Mesenchymal stem cell (in vitro differentiated cells and primary cell): ENCODE results near the gene FASTKD1.
"Not testable (repeated sequence)": the region's sequence is repeated elsewhere in the genome, so short reads cannot be mapped to it uniquely, and the experiment has no call there.

Experiments used
- DNase-seq: peaks from one replicate; pipeline ENCODE4 v3.0.0-alpha.2; 2013
- H2AFZ ChIP-seq: one replicate; pipeline ENCODE4 v1.6.1; 2013; ENCODE audit warnings: low read depth, mild to moderate bottlenecking, control low read depth, inconsistent platforms, low read length, moderate library complexity
- H2AK5ac ChIP-seq: 2 replicates; pipeline ENCODE4 v1.6.1; 2013; ENCODE audit warnings: low read length, moderate library complexity, mild to moderate bottlenecking, inconsistent platforms; ENCODE audit not compliant: severe bottlenecking
- H2BK120ac ChIP-seq: one replicate; pipeline ENCODE4 v1.6.1; 2013; ENCODE audit warnings: low read depth, mild to moderate bottlenecking, inconsistent platforms, low read length, moderate library complexity
- H2BK12ac ChIP-seq, 2 experiments: one replicate each; pipeline ENCODE4 v1.6.1; 2013; ENCODE audit warnings: inconsistent platforms in 2 of 2, low read length in 2 of 2, mild to moderate bottlenecking in 2 of 2, moderate library complexity in 2 of 2, control low read depth in 1 of 2
- H2BK15ac ChIP-seq: one replicate; pipeline ENCODE4 v1.6.1; 2013; ENCODE audit warnings: mild to moderate bottlenecking, low read depth, inconsistent platforms; ENCODE audit not compliant: poor library complexity, severe bottlenecking
- H2BK5ac ChIP-seq: 2 replicates; pipeline ENCODE4 v1.6.1; 2013; ENCODE audit warnings: low read depth, mild to moderate bottlenecking, low read length, control low read depth, inconsistent platforms; ENCODE audit not compliant: poor library complexity, severe bottlenecking
- H3K14ac ChIP-seq, 2 experiments: one replicate each; pipeline ENCODE4 v1.6.1; 2013; ENCODE audit warnings: inconsistent platforms in 2 of 2, low read length in 2 of 2, control low read depth in 1 of 2, mild to moderate bottlenecking in 1 of 2, moderate library complexity in 1 of 2
- H3K18ac ChIP-seq, 2 experiments: one replicate each; pipeline ENCODE4 v1.6.1; 2013; ENCODE audit warnings: inconsistent platforms in 2 of 2, low read length in 2 of 2, control low read depth in 1 of 2, low read depth in 1 of 2, mild to moderate bottlenecking in 1 of 2
- H3K23ac ChIP-seq, 2 experiments: one replicate each; pipeline ENCODE4 v1.6.1; 2013; ENCODE audit warnings: inconsistent platforms in 2 of 2, low read length in 2 of 2, mild to moderate bottlenecking in 2 of 2, moderate library complexity in 2 of 2, control low read depth in 1 of 2
- H3K27ac ChIP-seq: 2 replicates; pipeline ENCODE4 v1.5.1; 2013; ENCODE audit warnings: mild to moderate bottlenecking, moderate library complexity, low read length, control low read depth, inconsistent platforms; ENCODE audit not compliant: poor library complexity, severe bottlenecking
- H3K27me3 ChIP-seq, 2 experiments: 2 replicates each; pipeline versions ENCODE4 v1.6.1 to v1.7.0; 2013; ENCODE audit warnings: low read length in 2 of 2, mild to moderate bottlenecking in 2 of 2, moderate library complexity in 2 of 2, control low read depth in 1 of 2, inconsistent platforms in 1 of 2; ENCODE audit not compliant: control insufficient read depth in 1 of 2, insufficient read depth in 1 of 2
- H3K36me3 ChIP-seq, 2 experiments: 2 replicates each; pipeline versions ENCODE4 v1.6.1 to v1.7.0; 2013; ENCODE audit warnings: low read length in 2 of 2, control low read depth in 1 of 2, inconsistent platforms in 1 of 2, low read depth in 1 of 2, mild to moderate bottlenecking in 1 of 2; ENCODE audit not compliant: insufficient read depth in 2 of 2, control insufficient read depth in 1 of 2
- H3K4ac ChIP-seq, 2 experiments: one replicate each; pipeline ENCODE4 v1.6.1; 2013; ENCODE audit warnings: inconsistent platforms in 2 of 2, low read length in 2 of 2, mild to moderate bottlenecking in 2 of 2, moderate library complexity in 2 of 2, control low read depth in 1 of 2, low read depth in 1 of 2
- H3K4me1 ChIP-seq: 2 replicates; pipeline ENCODE4 v1.6.1; 2013; ENCODE audit warnings: low read depth, low read length, control low read depth; ENCODE audit not compliant: control insufficient read depth, insufficient read depth
- H3K4me2 ChIP-seq: 2 replicates; pipeline ENCODE4 v1.6.1; 2013; ENCODE audit warnings: low read length, mild to moderate bottlenecking, inconsistent platforms; ENCODE audit not compliant: poor library complexity, severe bottlenecking
- H3K4me3 ChIP-seq, 2 experiments: 2 replicates each; pipeline versions ENCODE4 v1.5.1 to v1.7.0; 2013; ENCODE audit warnings: low read length in 2 of 2, mild to moderate bottlenecking in 2 of 2, control low read depth in 1 of 2, low read depth in 1 of 2; ENCODE audit not compliant: insufficient read depth in 1 of 2
- H3K79me1 ChIP-seq: replicated peaks from 2 replicates; pipeline ENCODE4 v1.6.1; 2013; ENCODE audit warnings: mild to moderate bottlenecking, control low read depth, low read length, inconsistent platforms; ENCODE audit not compliant: poor library complexity, severe bottlenecking
- H3K9ac ChIP-seq: 2 replicates; pipeline ENCODE4 v1.7.0; 2013; ENCODE audit warnings: mild to moderate bottlenecking, low read length, moderate library complexity
- H3K9me3 ChIP-seq: 2 replicates; pipeline ENCODE4 v1.7.0; 2013; ENCODE audit warnings: mild to moderate bottlenecking, low read length; ENCODE audit not compliant: control insufficient read depth
- H4K8ac ChIP-seq: one replicate; pipeline ENCODE4 v1.6.1; 2013; ENCODE audit warnings: inconsistent platforms, mild to moderate bottlenecking, low read length, moderate library complexity
- H4K91ac ChIP-seq: one replicate; pipeline ENCODE4 v1.6.1; 2013; ENCODE audit warnings: mild to moderate bottlenecking, low read length, inconsistent platforms
- WGBS: methylation state at CpG from one replicate; pipeline ENCODE4 v1.1.7; 2013; ENCODE audit warnings: mixed read lengths; 5-methylcytosine and 5-hydroxymethylcytosine counted together

Gene FASTKD1

GRCh38 chr2:169546756-169547155 is 26.9 kb downstream of the FASTKD1 start:
- no peak overlapping the region for H2BK5ac ChIP-seq
- H3K4me3 ChIP-seq, result no peak overlapping the region
- 100% methylated on average over 2 of the region's 2 CpGs for WGBS
- H2BK120ac ChIP-seq, result no peak overlapping the region
- no peak overlapping the region for H4K8ac ChIP-seq
- no peak overlapping the region for H2AFZ ChIP-seq
- H2BK15ac ChIP-seq, result no peak overlapping the region
- H3K4ac ChIP-seq, result no peak overlapping the region
- H3K79me1 ChIP-seq, result peaks cover 3% of the 10 kb centered on the region
- no peak for DNase-seq
- H3K18ac ChIP-seq, result no peak overlapping the region
- no peaks in the 10 kb centered on the region for H3K27me3 ChIP-seq
- H3K4me2 ChIP-seq, result no peak overlapping the region
- H4K91ac ChIP-seq, result no peak overlapping the region
- H3K23ac ChIP-seq, result no peak overlapping the region
- H3K9ac ChIP-seq, result no peak overlapping the region
- H3K27ac ChIP-seq, result no peak overlapping the region
- no peaks in the 10 kb centered on the region for H3K4me1 ChIP-seq
- H3K9me3 ChIP-seq, result no peaks in the 10 kb centered on the region
- H2BK12ac ChIP-seq, result no peak overlapping the region
- peaks cover 6 to 10% of the 10 kb centered on the region in 2 experiments for H3K36me3 ChIP-seq
- H2AK5ac ChIP-seq, result no peak overlapping the region
- H3K14ac ChIP-seq, result no peak overlapping the region

DNA sequence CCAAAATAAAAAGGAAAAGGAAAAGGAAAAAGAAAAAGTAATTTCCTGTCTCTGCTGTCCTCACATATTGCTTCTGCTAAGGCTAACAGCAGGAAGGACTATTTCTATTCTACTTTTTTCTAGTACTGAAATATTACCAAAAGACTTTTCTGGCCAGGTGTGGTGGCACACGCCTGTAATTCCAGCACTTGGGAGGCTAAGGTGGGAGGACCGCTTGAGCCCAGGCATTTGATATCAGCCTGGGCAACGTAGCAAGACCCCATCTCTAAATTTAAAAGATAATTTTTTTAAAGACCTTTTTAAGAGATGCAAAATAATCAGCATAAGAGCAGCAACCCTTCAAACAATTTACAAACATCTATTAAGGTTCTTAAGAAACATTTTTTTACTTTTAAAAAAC is 31.2 kb downstream of the FASTKD1 start:
- no peak overlapping the region for H3K4me3 ChIP-seq
- H3K9me3 ChIP-seq, result no peaks in the 10 kb centered on the region
- H3K36me3 ChIP-seq, result peaks cover 3 to 16% of the 10 kb centered on the region in 2 experiments
- no peak overlapping the region for H3K4me2 ChIP-seq
- no peak overlapping the region for H2BK120ac ChIP-seq
- peaks cover 3% of the 10 kb centered on the region for H3K79me1 ChIP-seq
- H3K4me1 ChIP-seq, result no peaks in the 10 kb centered on the region
- no peak for DNase-seq
- no peak overlapping the region for H3K4ac ChIP-seq
- H2BK15ac ChIP-seq, result no peak overlapping the region
- H3K9ac ChIP-seq, result no peak overlapping the region
- no peak overlapping the region for H3K18ac ChIP-seq
- no peak overlapping the region for H2AK5ac ChIP-seq
- H2BK5ac ChIP-seq, result no peak overlapping the region
- H3K27ac ChIP-seq, result no peak overlapping the region
- H2BK12ac ChIP-seq, result no peak overlapping the region
- H2AFZ ChIP-seq, result no peak overlapping the region
- H4K8ac ChIP-seq, result no peak overlapping the region
- no peaks in the 10 kb centered on the region for H3K27me3 ChIP-seq
- H3K23ac ChIP-seq, result no peak overlapping the region
- H3K14ac ChIP-seq, result no peak overlapping the region
- H4K91ac ChIP-seq, result no peak overlapping the region
- 92% methylated on average over 3 of the region's 3 CpGs for WGBS

DNA sequence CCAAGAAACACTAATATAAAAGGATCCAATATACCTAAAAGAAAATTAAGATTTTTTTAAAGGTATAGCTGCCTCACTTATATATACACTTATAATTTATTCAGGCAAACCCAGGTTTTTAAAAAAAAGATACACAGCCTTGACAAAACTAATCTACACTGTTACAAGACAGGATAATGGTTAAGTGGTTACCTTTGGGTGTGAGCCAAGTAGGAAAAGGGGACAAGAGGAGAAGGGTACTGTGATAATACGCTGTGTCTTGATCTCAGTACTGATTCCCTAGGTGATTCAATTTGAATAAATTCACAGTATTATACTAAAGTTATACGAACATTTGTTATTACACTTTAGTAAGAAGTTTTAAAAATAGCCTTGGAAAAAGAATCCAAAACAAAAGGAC is 33.5 kb downstream of the FASTKD1 start:
- WGBS, result no CpG with 5 or more reads among the region's 2 CpGs
- no peak overlapping the region for H3K14ac ChIP-seq

GRCh38 chr2:169539460-169539859 is 34.2 kb downstream of the FASTKD1 start:
- not testable (repeated sequence) for H2BK120ac ChIP-seq, H3K23ac ChIP-seq, H3K27me3 ChIP-seq, DNase-seq, H2BK12ac ChIP-seq, H3K4me2 ChIP-seq, H4K91ac ChIP-seq, H3K14ac ChIP-seq, H3K27ac ChIP-seq, H2AFZ ChIP-seq, H2BK5ac ChIP-seq, H3K9ac ChIP-seq, H3K4me1 ChIP-seq, H3K4ac ChIP-seq, H2AK5ac ChIP-seq, H3K18ac ChIP-seq, H3K4me3 ChIP-seq, H3K79me1 ChIP-seq, H2BK15ac ChIP-seq, H4K8ac ChIP-seq, H3K9me3 ChIP-seq
- 97% methylated on average over 2 of the region's 2 CpGs for WGBS
- H3K36me3 ChIP-seq, result peaks cover 0 to 16% of the 10 kb centered on the region in 2 experiments

More for the DNA sequence above, 33.5 kb downstream of the FASTKD1 start:
- H2BK120ac ChIP-seq, result no peak overlapping the region
- H2AK5ac ChIP-seq, result no peak overlapping the region
- no peak for DNase-seq
- no peak overlapping the region for H2BK5ac ChIP-seq
- no peaks in the 10 kb centered on the region for H3K4me1 ChIP-seq
- no peak overlapping the region for H3K9ac ChIP-seq
- H4K91ac ChIP-seq, result no peak overlapping the region
- H2BK15ac ChIP-seq, result no peak overlapping the region
- H3K36me3 ChIP-seq, result peaks cover 0 to 16% of the 10 kb centered on the region in 2 experiments
- H3K9me3 ChIP-seq, result no peaks in the 10 kb centered on the region
- H3K4me3 ChIP-seq, result no peak overlapping the region
- no peak overlapping the region for H2BK12ac ChIP-seq
- H4K8ac ChIP-seq, result no peak overlapping the region
- no peak overlapping the region for H3K23ac ChIP-seq
- no peaks in the 10 kb centered on the region for H3K79me1 ChIP-seq
- H3K27me3 ChIP-seq, result no peaks in the 10 kb centered on the region
- no peak overlapping the region for H3K4me2 ChIP-seq
- no peak overlapping the region for H3K4ac ChIP-seq
- H3K27ac ChIP-seq, result no peak overlapping the region
- H2AFZ ChIP-seq, result no peak overlapping the region
- no peak overlapping the region for H3K18ac ChIP-seq
